ENCODE measurements around the gene BRD3OS.

BRD3OS gene

GRCh38 chr9:134007150-134007549 lies 18.1 kb upstream of the BRD3OS start:
- DNase-seq = no peak

GRCh38 chr9:134007571-134007970 lies 17.7 kb upstream of the BRD3OS start:
- no peak for DNase-seq

GRCh38 chr9:134010310-134011173 lies 14.7 kb upstream of the BRD3OS start:
- DNase-seq = no peak

GRCh38 chr9:134011401-134011800 lies 13.9 kb upstream of the BRD3OS start:
- DNase-seq = no peak

- no peak for DNase-seq
Measured at GRCh38 chr9:134014946-134015345, 10.3 kb upstream of the BRD3OS start.

GRCh38 chr9:134024214-134024792 lies 978 bp upstream of the BRD3OS start:
- no peak for DNase-seq

- peak; percentile 43 for DNase-seq
Measured at GRCh38 chr9:134025606-134026541, 593 bp downstream of the BRD3OS start.

GRCh38 chr9:134026581-134026980 lies 1.3 kb downstream of the BRD3OS start:
- no peak for DNase-seq

- DNase-seq = no peak
Measured at GRCh38 chr9:134026981-134027380, 1.7 kb downstream of the BRD3OS start.

GRCh38 chr9:134027561-134027960 lies 2.3 kb downstream of the BRD3OS start:
- DNase-seq = no peak

GRCh38 chr9:134028076-134028475 lies 2.8 kb downstream of the BRD3OS start:
- DNase-seq = no peak

GRCh38 chr9:134028575-134029247 lies 3.4 kb downstream of the BRD3OS start:
- DNase-seq = no peak

- DNase-seq = no peak
Measured at GRCh38 chr9:134029248-134030226, 4.3 kb downstream of the BRD3OS start.

GRCh38 chr9:134030821-134031470 lies 5.7 kb downstream of the BRD3OS start:
- DNase-seq = no peak

GRCh38 chr9:134031783-134032182 lies 6.5 kb downstream of the BRD3OS start:
- DNase-seq = no peak

- no peak for DNase-seq
Measured at GRCh38 chr9:134032456-134033222, 7.4 kb downstream of the BRD3OS start.

GRCh38 chr9:134033516-134034214 lies 8.4 kb downstream of the BRD3OS start:
- DNase-seq = no peak

GRCh38 chr9:134034215-134035040 lies 9.1 kb downstream of the BRD3OS start:
- no peak for DNase-seq

Data from activated gamma-delta T cell treated with Interleukin-2 at 50 U/mL for 16 hours (primary cell).